Activated CD4-positive, CD25-positive, alpha-beta regulatory T cell (primary cell): ENCODE results near the gene CUEDC1.
"Not testable (repeated sequence)": the region's sequence is repeated elsewhere in the genome, so short reads cannot be mapped to it uniquely, and the experiment has no call there.

ENCODE experiments used
- DNase-seq, 4 experiments: peaks; one replicate each; lab custom pipeline; 2025; lab: John Stamatoyannopoulos, UW

The CUEDC1 gene

DNA sequence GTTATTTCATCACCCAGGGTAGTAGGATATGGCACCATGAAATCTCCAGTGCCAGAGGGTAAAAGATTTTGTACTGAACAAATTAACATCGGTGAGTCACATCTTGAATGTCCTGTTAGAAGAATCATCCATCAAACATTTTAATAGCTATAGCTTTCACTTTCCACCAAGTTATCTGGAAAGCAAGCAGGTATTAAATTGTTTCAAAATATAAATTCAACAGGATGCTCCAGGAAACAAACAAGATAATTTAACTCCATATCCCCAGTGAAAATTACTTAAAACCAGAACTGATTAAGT lies 30.4 kb upstream of the CUEDC1 start:
- DNase-seq = no peak

GRCh38 chr17:57984936-57985674 lies 29.9 kb upstream of the CUEDC1 start:
- DNase-seq = no peak

GRCh38 chr17:57984261-57984890 lies 29.2 kb upstream of the CUEDC1 start:
- DNase-seq = no peak

- no peak for DNase-seq
Observed at GRCh38 chr17:57983446-57983845, 28.2 kb upstream of the CUEDC1 start.

DNA sequence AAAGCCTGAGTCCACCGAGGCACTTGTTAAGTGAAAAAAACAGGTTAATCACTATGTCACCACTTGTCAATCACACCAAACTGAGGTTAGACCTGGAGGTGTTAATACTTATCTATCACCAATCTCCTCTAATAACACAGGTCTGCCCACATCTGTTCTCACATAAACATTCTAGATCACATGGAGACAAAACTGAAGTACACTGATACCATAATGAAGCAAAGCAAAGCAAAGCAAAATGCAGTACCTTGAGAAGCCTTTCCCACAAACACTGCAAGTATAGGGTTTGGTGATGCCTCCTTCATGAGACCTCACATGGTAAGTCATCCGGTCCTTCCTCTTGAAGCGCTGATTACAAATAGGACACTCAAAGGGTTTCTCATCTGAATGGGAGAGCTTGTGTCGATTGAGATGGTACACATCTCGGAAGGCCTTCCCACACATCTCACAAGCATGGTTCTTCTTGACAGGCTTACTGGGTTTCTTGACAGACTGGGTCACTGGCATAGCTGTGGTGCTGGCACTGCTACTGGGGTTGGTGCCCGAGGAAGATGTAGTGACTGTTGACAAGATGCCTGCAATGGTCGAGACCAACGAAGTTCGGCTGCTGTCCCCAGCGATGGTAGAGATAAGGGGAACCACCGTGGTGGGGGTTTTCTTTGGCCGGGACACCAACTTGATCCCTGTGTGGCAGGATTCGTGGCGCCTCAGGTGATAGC lies 27.4 kb upstream of the CUEDC1 start:
- no peak for DNase-seq

GRCh38 chr17:57980522-57980921 lies 25.3 kb upstream of the CUEDC1 start:
- DNase-seq = no peak

DNA sequence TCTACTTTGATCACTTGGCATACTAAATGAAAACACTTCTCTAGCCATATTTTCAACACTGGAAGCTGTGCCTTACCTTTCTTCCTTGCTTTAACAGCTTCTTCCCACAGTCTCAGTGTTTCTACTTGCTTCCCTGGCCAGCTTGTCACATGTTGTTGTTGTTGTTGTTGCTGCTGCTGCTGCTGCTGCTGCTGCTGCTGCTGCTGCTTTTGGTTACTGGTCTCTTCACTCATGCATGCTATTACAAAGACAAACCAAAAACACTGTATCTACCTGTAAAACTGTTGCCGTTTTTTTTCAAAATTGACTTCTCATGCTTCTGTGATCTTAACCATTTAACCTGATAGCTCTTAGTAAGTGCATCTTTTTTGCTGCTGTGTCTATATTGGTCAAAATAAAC lies 23.9 kb upstream of the CUEDC1 start:
- no peak for DNase-seq

GRCh38 chr17:57976594-57976993 lies 21.4 kb upstream of the CUEDC1 start:
- DNase-seq = no peak

GRCh38 chr17:57975044-57975443 lies 19.8 kb upstream of the CUEDC1 start:
- DNase-seq = no peak

GRCh38 chr17:57974053-57974824 lies 19.0 kb upstream of the CUEDC1 start:
- not testable (repeated sequence) for DNase-seq

GRCh38 chr17:57972151-57972550 lies 16.9 kb upstream of the CUEDC1 start:
- no peak for DNase-seq

- DNase-seq = no peak
Observed at GRCh38 chr17:57971572-57971971, 16.4 kb upstream of the CUEDC1 start.

- DNase-seq = no peak
Observed at GRCh38 chr17:57970710-57971109, 15.5 kb upstream of the CUEDC1 start.

DNA sequence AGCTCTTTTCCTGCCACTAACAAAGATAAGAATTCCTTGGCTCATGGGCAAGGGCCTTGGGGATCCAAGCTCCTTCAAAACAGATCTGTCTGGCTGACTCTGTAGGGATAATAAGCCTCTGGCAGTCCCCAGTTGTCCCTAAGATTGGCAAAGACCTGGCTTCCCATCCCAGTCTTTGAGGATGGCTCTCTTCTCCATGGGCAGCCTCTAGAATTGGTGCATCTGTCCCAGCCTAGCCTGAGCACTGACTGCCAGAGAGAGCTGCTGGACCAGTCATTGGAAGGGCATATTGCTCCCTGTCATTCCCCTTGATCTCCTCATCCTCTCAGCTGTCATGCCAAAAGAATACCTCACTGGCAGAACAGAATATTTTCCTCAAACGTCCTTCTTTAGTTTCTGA lies 13.2 kb upstream of the CUEDC1 start:
- DNase-seq = no peak

DNA sequence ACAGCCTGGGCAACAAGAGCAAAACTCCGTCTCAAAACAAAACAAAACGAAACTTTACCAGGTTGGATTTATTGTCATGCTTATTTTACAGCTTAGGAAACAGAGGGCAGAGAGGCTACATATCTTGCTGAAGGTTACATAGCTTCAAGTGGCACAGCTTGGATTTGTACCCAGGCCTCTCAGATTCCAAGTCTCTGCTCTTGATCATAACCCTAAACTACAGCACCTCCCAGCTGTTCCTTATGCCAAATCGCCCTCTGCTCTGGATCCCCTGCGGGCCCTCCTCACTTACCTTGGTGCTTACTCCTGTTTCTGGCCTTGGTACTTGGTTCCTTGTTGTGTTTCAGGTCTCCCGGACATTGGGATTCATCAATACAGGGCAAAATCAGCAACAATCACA lies 11.7 kb upstream of the CUEDC1 start:
- DNase-seq = no peak

DNA sequence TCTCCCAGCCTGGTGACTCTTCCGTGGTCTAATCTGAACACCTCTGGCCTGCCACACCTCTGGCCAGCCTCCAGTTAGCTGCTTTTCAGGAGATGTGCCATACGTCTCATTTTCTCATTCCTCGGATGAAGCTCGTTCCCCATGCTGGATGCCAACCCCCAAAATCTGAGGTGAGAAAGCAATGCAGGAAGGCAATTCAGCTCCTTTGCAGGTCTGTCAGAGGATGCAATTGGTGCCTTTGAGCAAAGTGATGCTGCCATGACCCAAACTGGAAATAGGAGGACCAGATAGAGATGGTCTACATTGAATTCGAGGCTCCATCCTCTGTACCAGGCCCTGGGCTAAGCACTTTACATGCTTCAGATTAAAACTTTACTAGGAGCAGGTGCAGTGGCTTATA lies 11.0 kb upstream of the CUEDC1 start:
- DNase-seq = no peak

DNA sequence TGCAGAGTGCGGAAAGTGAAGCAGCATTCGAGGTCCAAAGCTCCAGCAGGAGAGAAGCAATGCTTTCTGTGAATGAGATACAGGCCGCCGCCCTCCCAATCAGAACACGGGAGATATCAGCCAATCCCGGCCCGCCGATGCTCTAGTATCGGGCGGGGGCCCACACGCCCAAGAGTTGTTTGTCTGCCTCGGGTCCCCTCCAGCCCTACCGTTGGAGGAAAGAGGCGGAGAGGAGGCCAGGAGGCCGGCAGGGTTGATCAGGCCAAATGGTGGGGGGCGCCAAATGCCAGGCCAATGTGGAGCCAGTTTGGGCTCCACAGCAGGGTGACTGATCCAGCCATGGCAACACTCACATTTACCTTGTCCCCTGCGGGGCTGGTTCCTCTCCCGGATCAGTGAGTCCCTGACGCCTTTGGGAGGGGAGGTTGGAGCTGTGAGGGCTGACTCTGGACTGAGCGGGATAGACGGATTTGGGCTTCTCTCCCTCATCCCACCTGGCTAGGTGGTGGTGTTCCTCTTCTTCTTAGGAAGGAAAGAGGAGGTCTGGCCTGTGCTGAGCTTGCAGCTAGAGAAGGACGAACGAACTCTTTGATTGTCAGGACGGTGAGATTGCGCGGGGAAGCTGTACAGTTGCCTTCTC lies 10.4 kb upstream of the CUEDC1 start:
- DNase-seq = no peak

GRCh38 chr17:57963149-57963511 lies 7.9 kb upstream of the CUEDC1 start:
- DNase-seq = no peak

DNA sequence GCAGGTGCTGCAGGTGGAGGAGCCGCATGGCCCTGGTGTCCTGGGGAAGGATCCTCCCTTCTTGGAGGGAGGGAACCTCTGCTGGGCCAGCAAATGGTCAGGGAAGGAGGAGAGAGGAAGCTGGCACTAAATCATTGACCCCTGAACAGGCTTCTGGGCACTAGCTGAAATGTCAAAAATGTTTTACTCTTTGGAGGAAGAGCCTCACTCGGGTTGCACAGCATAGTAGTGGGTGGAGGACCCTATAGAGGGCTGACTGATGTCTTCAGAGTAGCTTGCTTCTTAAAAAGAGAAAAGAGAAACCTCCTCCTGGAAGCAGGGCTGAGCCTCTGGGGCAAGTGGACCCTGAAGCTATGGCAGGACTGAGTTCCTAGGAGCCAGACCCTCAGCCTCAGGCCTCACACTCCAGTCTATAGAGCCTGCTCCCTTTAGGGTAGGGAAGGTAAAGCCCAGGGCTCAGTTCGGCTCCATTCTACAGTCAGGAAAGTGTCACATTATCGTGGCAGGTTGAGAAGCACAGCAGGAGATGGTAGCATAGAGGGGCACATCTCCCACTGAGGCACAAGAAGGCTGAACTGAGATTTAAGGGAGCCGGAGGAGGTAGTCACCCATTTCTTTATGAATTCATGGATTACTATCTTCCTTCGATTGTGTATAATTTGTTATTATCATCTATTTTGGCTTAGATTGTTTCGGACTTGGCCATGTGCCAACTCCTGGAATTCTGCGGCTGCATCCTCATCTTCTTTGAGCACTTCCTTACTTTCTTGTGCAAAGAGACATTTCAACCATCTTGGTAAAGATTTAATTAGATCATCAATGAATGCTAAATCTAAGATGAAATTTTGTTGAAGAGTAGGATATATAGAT lies 7.3 kb upstream of the CUEDC1 start:
- no peak for DNase-seq

DNA sequence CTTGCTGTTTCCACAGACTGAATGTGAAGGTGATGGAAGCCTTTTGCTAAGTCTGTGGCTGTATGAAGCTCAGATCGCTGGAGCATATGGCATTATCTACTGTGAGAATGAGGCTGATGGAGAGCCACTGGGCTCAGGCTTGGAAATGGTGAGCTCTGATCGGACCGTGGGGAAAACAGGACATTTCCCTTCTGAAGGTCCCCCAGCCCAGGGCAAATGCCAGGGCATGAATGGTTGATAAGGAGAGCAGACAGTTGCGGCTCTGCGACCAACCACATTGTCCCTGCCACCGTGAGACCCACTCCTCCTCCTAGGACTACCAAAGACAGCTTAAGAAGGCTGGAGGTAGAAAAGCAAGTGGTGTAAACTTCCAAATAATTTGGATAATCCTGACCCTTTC lies 4.7 kb upstream of the CUEDC1 start:
- no peak for DNase-seq

- DNase-seq = not testable (repeated sequence)
Observed at GRCh38 chr17:57958391-57958790, 3.2 kb upstream of the CUEDC1 start.
